Hematopoietic multipotent progenitor cell treated with erythropoietin and hydrocortisone succinate and interleukin-3 and kit ligand, for 6 days (in vitro differentiated cells): ENCODE data around the gene CDRT15.
A peak's percentile ranks its signal among the peaks of the same experiment; 100 is the strongest.
"Not testable (repeated sequence)": the region's sequence is repeated elsewhere in the genome, so short reads cannot be mapped to it uniquely, and the experiment has no call there.

Experiments used
- DNase-seq: peaks from one replicate; pipeline ENCODE4 v3.0.0-alpha.2; 2015

Gene CDRT15

DNA sequence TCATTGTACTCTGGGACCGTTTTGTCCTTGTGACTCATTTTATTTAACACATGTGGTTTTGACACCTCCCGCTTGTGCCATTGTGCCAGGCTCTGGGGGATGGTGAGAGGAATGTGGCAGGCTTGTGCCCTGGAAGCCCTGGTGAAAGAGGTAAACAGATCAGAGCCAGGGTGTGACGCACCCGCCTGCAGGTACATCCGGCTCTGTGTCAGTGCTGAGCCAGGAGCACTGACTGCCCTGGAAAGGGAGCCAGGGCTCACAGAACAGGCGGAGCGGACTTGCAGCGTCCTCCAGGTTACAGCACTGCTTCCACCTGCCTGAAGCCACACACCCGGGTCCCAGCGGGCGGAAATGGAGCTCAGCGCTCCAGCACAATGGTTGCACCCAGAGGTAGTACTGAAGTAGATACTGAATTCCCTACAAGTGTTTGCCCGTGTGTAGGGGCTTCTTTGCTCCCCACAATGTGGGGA lies 30.6 kb downstream of the CDRT15 start:
- DNase-seq = no peak

- no peak for DNase-seq
These were observed 31.3 kb downstream of the CDRT15 start for GRCh38 chr17:14205380-14205779.

GRCh38 chr17:14204546-14204945 lies 32.1 kb downstream of the CDRT15 start:
- no peak for DNase-seq

DNA sequence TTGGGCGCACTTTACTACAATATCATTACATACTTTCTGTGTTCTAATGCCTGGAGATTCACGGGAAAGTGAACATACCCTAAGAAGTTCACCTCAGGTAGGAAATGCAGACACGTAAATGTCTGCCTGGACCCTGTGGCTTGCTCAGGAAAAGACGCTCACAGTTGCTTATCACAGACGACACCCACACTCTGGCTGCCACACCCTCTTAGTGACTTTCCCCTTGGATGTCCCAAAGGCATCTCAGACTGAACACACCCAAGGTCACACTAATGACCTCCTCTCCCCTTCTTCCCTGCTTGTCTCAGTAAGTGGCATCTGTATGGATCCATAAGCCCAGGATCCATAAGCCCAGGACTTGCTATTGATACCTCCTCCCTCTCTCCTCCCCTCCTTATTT lies 32.6 kb downstream of the CDRT15 start:
- DNase-seq = peak; percentile 65

DNA sequence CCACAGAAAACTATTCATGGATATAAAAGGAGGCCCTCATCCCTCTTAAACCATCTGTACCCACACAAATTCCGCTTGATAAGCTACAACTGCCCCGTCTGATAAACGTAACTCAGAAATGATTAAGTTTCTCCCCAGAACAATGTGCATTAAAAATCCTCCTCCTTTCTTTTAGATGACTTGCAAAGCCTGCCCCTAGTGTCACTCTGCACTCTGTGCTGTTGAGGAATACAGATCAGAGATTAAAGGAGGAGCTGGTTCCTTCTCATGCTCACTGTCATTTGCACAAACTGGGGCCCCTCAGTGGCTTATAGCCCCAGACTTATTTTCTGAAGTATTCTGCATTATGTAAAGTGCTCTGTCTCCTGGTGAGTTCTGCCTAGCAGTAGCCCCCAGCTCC lies 33.3 kb downstream of the CDRT15 start:
- DNase-seq = peak; percentile 82

- no peak for DNase-seq
These were observed 34.1 kb downstream of the CDRT15 start for GRCh38 chr17:14202388-14203166.

- DNase-seq = no peak
These were observed 34.7 kb downstream of the CDRT15 start for GRCh38 chr17:14201988-14202380.

GRCh38 chr17:14201021-14201987 lies 35.4 kb downstream of the CDRT15 start:
- peak; percentile 67 for DNase-seq

DNA sequence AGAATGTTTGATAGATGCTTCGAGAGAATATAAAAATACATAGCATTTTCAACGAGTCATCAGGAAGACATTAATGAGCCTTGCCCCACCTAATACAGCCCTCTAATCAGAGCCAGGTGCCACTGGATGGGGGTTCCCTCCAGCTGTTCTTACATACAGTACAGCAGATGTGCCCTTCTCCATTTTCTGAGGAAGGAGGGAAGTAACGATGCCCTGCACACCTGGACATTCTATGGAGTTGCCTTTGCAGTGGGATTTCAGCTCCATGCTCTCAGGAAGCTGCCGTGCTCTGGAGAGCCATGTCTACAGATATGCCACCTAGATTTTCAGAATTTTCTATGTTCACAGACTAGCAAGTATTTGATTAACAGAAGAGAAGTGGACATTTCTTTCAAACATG lies 36.3 kb downstream of the CDRT15 start:
- DNase-seq = no peak

DNA sequence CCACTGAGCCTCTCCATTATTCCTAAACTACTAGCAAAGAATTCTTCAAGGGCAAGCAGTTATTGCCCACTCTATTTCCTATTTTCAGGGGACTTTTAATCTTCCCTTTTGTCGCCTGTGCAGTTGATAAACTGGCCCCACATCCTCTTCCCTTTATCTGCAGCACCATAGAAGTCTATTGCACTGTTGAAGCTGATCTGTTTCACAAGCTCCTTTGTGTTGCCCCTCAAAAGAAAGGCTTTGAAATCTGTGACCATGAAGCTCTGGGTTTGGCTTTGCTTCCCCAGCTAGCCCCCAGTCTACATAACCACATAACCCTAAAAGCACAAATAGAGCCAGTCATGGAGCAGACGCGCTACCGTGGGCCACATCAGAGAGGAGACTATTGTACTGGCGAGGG lies 37.1 kb downstream of the CDRT15 start:
- peak; percentile 50 for DNase-seq

- no peak for DNase-seq
These were observed 38.1 kb downstream of the CDRT15 start for GRCh38 chr17:14198575-14198974.

GRCh38 chr17:14198013-14198412 lies 38.6 kb downstream of the CDRT15 start:
- no peak for DNase-seq

DNA sequence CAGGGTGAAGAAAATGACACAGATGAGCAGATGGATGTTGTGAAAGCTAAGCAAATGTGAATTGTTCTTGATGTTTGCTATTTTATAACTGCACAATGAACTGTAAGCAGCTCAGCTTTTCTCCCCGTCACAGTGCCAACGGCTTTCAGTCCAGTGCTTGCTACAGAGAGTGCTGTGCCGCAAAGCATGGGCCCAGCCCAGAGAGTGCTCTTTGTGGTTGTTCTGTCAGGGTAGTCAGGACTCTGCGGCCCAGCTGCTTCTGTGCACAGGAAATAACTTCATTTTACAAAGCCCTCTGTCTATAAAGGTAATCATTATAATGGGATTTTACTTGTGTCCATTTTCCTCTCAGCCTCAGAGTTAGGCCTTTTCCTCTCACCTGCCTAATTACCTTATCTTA lies 39.1 kb downstream of the CDRT15 start:
- DNase-seq = no peak

- DNase-seq = no peak
These were observed 39.6 kb downstream of the CDRT15 start for GRCh38 chr17:14197057-14197456.

GRCh38 chr17:14196377-14196997 lies 40.2 kb downstream of the CDRT15 start:
- peak; percentile 36 for DNase-seq

- not testable (repeated sequence) for DNase-seq
These were observed 43.9 kb downstream of the CDRT15 start for GRCh38 chr17:14192636-14193344.

DNA sequence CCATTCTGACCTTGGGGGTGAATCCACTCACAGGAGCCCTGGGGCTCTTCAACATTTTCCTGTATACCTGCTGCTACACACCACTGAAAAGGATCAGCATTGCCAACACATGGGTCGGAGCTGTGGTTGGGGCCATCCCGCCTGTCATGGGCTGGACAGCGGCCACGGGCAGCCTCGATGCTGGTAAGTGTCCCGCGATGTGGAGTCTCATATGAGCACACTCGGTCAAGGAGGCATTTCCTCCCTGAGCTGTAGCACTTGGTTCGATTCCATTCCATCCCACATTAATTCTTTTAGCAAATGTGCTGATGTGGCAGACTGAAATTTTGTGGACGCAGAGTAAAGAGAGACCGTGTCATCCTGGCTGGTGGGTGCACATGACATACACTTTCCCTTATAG lies 44.6 kb downstream of the CDRT15 start:
- DNase-seq = not testable (repeated sequence)

DNA sequence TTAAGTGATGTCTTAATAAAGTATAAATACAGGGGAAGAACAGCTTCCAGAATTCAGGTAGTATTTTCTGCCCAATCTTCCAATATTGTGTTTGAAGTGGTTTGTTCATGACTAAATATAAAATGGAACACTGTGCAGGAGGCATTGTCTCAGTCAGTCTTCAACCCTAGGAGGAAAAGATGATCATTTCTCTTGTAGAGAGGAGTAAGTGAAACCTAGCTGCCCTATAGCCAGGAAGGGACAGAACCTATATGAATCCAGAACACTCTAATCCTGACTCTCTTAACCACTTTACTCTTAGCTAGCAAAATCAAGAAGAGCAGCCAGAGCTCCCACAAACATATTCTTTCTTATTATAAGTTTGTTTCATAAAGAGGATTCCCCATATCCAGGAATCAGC lies 45.2 kb downstream of the CDRT15 start:
- DNase-seq = not testable (repeated sequence)

- DNase-seq = not testable (repeated sequence)
These were observed 45.9 kb downstream of the CDRT15 start for GRCh38 chr17:14190774-14191173.

DNA sequence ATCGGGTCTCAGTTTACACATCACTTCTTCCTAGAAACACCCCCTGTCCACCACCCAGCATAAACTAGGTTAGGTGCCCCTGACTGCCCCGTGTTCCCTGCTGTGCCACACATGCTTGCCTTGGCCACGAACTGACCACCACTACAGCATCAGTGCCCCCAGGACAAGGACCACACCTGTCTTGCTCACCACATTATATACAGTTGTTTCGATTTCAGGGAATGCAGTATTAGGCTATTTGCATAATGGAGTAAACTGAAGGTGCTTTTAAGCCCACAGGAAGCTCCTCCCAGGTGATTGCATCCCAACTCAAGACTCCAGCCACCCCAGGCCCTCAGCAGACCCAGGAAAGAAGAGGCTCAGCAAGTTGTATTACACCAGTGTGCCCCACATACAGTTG lies 50.2 kb downstream of the CDRT15 start:
- DNase-seq = not testable (repeated sequence)
